Stimulated activated CD8-positive, alpha-beta memory T cell treated with anti-CD3 and anti-CD28 coated beads, Interleukin-7, amount 100 ng/mL, for 48 hours (primary cell): Measurements from ENCODE around the gene THAP2.
"Not testable (repeated sequence)": the region's sequence is repeated elsewhere in the genome, so short reads cannot be mapped to it uniquely, and the experiment has no call there.

Source experiments
- DNase-seq, 2 donors: peaks; one replicate each; pipeline ENCODE4 v3.0.0-alpha.2; 2020; ENCODE audit warnings: low read depth in 1 of 2; ENCODE audit errors: extremely low read depth in 1 of 2

THAP2 gene

DNA sequence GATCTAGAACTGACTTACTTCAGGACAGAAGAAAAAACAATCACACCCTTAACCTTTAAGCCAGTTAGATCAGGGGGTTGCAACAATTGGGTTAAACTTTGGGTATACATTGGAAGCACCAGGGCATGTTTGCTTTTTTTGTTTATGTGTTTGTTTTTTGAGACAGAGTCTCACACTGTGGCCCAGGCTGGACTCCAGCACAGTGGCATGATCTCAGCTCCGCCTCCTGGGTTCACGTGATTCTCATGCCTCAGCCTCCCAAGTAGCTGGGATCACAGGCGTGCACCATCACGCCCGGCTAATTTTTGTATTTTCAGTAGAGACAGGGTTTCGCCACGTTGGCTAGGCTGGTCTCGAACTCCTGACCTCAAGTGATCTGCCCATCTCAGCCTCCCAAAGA is 38.1 kb downstream of the THAP2 start:
- DNase-seq, result not testable (repeated sequence)

DNA sequence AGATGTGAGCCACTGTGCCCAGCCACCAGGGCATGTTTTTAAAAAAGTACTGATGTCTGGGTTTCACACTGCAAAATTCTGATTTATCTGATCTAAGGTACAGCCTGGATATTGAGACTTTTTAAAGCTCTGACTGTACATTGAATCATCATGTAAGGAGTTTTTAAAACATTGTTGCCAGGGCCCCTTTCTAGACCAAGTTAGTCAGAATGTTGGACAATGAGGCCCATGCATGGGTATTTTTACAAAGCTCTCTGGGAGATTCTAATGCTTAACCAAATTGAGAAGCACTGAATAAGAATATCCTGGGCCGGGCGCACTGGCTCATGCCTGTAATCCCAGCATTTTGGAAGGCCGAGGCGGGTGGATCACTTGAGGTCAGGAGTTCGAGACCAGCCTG is 38.5 kb downstream of the THAP2 start:
- DNase-seq, result no peak

DNA sequence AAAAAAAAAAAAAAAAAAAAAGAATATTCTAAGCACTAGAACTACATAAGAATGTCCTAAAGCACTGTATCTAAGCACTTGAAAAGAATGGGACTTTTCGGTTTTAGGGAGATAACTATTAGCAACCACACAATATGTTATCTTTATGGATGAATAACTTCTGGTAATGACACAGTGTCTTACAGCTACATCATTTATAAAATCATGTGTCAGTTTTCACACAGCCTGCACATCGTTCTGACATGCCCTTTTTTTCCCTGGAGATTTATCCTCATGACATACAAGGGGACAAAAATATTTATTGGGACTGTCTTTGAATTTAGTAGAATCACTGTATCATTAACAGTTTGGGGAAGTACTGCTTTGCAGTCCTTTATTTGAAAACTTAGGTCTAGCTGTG is 39.1 kb downstream of the THAP2 start:
- DNase-seq, result no peak

DNA sequence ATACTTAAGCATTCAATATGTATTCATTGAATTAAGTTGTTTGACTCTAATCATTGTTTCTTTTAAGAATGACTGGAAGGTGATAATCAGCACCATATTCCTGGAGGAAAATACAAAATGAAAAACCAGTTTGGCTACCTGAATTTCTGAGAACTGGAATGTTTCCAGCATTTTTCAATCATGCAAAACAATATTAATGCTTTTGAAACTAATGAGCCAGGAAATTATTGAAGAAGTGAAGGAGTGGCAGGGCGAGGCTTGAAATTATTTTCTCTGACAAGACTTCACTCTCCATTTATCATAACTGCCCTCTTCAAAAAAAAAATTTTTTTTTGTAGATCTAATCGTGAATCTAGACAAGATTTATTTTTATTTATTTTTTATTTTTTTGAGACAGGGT is 40.8 kb downstream of the THAP2 start:
- no peak for DNase-seq

DNA sequence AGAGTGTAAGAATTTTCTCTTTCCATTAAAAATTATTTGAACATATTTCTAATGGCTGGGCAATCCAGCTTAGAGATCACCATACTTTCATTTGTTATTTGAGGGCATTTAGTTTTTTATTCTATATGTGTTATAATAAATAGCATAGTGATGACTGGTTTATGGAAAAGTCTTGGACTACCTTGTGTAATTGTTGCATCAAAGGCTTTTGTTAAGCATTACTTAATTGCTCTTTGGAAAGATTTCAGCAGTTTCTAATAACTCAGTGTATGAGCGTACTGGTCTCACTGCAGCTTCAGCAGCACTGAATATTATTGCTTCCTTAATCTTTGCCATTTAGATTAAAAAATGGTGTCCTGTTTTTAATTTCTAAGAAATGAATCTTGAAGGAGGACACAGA is 44.6 kb downstream of the THAP2 start:
- no peak for DNase-seq

DNA sequence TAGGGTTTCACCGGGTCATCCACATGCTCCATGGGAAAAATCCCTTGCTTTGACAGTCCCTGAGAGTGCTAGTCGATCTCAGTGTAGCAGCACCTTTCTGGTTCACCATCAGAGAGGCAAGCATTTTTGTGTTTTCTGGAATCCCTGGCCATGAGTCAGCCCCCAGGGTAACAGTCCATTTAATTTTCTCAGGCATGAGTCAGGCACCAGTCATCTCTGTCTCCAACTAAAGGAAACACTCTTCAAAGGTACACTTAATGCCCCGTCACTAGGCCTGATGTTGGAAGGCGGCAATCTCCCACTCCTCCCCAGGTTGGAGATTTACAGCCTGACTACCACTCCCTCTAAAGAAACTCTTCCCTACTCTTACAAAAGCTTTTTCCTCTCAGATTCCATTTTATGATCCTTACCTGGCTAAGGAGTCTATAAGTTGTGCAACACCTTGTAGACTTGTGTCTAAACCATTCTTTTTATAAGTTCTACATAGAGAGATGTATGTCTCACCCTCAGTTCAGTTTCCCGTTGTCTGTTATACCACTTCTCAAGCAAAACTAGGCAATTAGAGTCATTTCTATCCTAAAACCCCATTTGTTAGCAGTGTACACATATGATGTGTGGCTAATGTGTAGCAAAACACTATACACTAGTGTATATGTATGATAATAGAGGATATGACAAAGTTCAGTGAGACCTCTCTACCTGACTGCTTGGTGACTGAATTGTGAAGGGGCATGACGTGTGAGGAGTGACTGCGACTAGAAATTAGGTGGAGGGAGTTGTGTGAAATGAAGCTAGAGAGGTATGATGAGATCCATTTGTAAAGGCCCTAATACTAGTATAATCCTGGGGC is 46.4 kb downstream of the THAP2 start:
- DNase-seq, result no peak

DNA sequence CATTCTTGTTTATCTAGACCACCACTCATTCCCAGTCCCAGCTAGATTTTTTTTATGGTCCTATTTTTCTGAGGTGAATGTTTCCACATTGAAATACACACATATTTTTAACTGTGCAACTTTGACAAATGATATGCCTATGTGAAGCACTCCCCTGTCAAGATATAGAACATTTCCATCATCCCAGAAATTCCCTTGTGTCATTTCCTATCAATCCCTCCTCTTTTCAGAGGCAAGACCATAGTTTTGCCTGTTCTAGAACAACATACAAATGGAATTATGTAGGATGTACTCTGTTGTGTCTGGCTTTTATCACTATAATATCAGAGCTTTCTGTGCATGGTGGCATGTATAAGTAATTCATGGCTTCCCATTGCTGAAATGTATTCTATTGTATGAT is 54.5 kb downstream of the THAP2 start:
- DNase-seq, result no peak

DNA sequence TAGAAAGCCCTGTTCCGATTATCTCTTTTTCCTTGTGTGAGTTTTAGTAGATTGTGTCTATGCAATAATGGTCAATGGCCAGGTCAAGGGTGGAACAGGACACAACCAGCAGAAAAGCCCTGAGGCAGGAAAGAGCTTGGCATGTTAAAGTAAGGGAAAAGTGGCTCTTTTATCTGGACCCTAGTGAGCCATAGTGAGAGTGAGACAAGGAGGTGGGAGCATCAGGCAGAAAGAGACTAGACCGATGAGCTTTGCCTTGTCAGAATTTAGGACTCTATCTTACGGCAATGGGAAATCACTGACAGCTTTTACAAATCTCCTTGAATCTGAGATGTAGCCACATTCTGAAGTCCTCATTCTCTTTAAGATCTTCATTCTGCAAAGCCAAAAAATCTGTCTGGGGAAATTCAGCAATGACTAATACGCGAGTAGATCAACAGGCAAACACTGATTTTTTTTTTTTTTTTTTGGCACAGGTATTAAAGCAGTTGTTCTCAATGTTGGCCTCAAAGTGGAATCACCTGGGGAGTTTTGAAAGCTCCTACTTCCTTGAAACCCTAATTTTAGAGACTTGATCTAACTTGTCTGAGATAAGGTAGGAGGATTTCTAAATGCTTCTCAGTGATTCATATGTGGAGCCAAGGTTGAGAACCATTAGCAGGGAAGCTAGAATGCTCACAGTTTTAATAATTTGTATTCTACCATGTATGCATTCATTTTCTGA is 55.7 kb downstream of the THAP2 start:
- DNase-seq, result no peak

DNA sequence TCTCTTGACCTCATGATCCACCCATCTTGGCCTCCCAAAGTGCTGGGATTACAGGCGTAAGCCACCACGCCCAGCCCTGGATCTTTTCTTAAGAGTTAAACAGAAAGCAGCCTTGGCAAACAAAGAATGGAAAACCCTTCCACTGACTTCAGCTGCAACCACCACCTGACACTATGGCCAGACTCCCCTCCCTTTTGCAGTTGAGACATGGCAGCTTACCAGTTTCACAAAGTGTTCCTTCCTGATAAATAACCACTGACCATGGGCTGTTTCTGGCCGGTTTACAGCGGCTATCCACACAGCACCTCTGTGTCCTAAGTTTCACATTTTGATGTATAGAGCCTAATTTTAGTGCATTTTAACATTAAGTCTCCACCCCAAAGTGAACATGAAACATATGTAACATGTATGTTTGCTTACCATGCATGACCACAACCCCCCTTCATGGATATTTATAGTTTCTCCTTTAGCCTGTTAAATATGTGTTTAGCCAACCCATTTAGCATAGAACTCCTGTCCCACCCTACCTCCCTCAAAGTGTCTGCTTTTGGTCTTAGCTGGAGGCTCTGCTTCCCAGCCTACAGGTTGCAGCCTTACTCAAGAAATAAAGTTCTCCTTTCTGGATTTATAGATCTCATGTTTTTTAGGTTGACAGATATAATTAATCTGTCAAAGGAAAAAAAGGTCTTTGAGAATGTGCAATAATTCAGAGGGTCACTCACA is 57.8 kb downstream of the THAP2 start:
- DNase-seq, result no peak

DNA sequence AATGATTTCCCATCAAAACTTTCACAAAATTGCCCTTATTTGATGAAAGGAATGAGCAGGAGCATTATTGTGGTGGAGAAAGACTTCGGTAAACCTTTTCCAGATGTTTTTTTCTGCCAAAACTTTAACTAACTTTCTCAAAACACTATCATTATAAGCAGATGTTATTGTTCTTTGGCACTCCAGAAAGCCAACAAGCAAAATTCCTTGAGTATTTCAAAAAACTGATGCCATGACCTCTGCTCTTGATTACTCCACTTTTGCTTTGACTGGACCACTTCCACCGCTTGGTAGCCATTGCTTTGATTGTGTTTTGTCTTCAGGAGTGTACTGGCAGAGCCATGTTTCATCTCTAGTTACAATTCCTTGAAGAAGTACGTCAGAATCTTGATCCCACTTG is 60.9 kb downstream of the THAP2 start:
- no peak for DNase-seq

DNA sequence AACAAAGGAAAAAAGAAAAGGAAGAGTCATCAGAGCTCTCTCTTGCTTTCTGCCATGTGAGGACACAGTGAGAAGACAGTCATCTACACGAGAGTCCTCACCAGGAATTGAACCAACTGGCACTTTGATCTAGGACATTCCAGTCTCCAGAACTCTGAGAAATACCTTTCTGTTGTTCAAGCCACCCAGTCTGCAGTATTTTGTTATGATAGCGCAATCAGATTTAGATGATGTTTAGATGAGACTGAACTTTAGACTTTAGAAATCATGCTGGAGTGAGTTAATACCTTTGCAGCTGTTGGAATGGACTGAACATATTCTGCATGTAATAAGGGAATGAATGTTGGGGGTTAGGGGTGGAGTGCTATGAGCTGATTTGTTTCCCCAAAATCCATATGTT is 62.4 kb downstream of the THAP2 start:
- DNase-seq, result no peak

DNA sequence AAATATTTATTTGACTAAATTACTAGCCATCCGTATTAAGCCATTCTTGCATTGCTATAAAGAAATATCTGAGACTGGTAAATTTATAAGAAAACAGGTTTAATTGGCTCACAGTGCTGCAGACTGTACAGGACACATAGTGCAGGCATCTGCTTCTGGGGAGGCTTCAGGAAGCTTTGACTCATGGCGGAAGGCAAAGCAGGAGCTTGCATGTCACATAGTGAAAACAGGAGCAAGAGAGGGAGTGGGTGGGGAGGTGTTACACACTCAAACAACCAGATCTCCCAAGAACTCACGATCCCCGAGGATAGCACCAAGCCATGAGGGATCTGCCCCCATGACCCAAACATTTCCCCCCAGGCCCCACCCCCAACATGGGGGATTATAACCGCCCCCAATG is 63.9 kb downstream of the THAP2 start:
- no peak for DNase-seq
